Measurements from ENCODE around the gene BPIFA3. TPM values are rescaled to one million over a fixed set of nuclear protein-coding genes. Genes with fewer than 3 reads are reported as not detected.

BPIFA3 gene
- total RNA-seq, 6 experiments from 2014 or later, result not detected

DNA sequence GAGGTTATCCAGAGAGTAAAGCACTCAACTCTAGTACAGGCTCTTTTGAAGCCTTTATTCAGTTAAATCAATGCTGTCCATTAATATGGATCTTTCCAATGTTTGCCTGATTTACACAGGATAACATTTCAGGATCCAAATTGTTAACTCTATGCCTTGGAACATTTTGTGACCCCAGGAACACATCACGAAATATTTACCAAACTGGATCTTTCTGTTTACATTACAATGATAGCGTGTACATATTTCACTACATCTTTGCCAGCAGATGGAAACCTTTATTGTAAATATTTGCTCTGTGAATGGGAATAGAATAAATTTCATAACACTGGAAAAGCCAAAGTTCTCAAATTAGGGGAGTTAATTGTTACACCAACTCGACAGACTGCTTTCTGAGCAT lies 25.7 kb upstream of the BPIFA3 start:
- no peaks in the 10 kb centered on the region for H3K27me3 ChIP-seq
- 7% methylated on average over 3 of the region's 3 CpGs for WGBS (ENCODE audit: insufficient coverage, low coverage, low lambda C conversion rate, missing lambda C conversion rate)
- H3K9me3 ChIP-seq, result no peaks in the 10 kb centered on the region
- TF ChIP-seq, protein P1, sequence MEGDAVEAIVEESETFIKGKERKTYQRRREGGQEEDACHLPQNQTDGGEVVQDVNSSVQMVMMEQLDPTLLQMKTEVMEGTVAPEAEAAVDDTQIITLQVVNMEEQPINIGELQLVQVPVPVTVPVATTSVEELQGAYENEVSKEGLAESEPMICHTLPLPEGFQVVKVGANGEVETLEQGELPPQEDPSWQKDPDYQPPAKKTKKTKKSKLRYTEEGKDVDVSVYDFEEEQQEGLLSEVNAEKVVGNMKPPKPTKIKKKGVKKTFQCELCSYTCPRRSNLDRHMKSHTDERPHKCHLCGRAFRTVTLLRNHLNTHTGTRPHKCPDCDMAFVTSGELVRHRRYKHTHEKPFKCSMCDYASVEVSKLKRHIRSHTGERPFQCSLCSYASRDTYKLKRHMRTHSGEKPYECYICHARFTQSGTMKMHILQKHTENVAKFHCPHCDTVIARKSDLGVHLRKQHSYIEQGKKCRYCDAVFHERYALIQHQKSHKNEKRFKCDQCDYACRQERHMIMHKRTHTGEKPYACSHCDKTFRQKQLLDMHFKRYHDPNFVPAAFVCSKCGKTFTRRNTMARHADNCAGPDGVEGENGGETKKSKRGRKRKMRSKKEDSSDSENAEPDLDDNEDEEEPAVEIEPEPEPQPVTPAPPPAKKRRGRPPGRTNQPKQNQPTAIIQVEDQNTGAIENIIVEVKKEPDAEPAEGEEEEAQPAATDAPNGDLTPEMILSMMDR (IDR thresholded peaks at IDR 0.05), result no peak
- no peak for TF ChIP-seq POLR2A (IDR thresholded peaks at IDR 0.05)
- peaks cover 0 to 20% (median 7%) of the 10 kb centered on the region in 4 donors for H3K4me1 ChIP-seq
- DNase-seq (no peak), ATAC-seq (peak; percentile 55 to 86 (median 72))
- H3K27ac ChIP-seq, result no peak overlapping the region
- H3K36me3 ChIP-seq, result no peaks in the 10 kb centered on the region
- H3K4me3 ChIP-seq, result no peak overlapping the region
- intact Hi-C loops (cut with DNase I), result no loop called here

DNA sequence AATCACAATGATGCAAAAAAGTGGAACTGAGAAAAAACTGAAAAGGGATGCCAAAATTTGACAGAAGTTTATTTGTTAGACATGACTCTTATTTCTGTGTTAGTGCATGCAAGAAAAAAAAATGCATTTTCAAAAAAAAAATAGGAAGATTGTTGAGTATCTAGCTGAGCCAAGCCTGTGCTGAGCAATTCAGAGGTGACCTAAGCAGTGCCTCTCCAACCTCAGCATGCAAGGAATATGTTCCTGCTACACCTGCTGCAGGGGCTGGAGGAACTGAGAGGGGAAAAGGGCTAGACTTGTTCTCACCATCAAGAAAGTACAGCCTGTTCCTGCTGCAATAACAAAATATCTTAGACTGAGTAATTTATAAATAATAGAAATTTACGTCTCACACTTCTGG lies 25.2 kb upstream of the BPIFA3 start:
- Histone ChIP-seq H3K9me3 (no peaks in the 10 kb centered on the region), H3K4me1 (peaks cover 0 to 20% (median 7%) of the 10 kb centered on the region in 4 donors), H3K27ac (no peak overlapping the region), H3K27me3 (no peaks in the 10 kb centered on the region), H3K36me3 (no peaks in the 10 kb centered on the region), H3K4me3 (no peak overlapping the region)
- WGBS (ENCODE audit: insufficient coverage, low coverage, low lambda C conversion rate, missing lambda C conversion rate), result 64% methylated on average over 1 of the region's 1 CpG
- TF ChIP-seq, protein P1 (IDR thresholded peaks at IDR 0.05), result no peak
- TF ChIP-seq POLR2A (IDR thresholded peaks at IDR 0.05), result no peak
- DNase-seq (no peak), ATAC-seq (peak; percentile 26 to 45 (median 37))
- intact Hi-C loops (cut with DNase I), result no loop called here

DNA sequence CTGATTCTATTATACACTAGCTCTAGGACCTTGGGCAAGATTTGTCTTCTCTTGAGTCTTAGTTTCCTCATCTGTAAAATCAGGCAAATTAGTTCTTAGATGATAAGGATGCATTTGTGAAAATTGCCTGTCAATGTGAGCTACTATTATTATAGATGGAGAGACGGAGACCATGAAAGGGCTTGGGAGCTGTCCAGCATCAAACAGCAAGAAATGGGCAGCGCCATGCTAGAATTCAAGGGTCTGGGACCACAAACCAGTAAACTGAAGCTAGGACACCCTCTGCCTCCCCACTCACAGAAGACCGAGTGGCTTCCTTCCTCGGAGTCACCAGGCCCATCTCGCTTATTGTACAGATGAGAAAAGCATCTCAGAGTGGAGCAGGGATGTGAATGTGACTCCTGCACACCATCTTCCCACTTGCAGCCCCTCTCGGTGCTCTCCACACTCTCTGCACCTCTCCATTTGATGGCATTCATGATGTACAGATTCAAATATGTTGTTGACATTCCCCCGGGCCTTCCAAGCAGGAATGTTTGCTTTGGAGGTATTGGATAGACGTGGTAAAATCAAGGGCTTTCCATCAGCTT lies 24.1 kb upstream of the BPIFA3 start:
- ATAC-seq (no peak), DNase-seq (no peak)
- WGBS (ENCODE audit: insufficient coverage, low coverage, low lambda C conversion rate, missing lambda C conversion rate), result 61% methylated on average over 8 of the region's 8 CpGs
- Histone ChIP-seq H3K27me3 (no peaks in the 10 kb centered on the region), H3K4me1 (peaks cover 0 to 20% (median 7%) of the 10 kb centered on the region in 4 donors), H3K9me3 (no peaks in the 10 kb centered on the region), H3K27ac (no peak overlapping the region), H3K4me3 (no peak overlapping the region), H3K36me3 (no peaks in the 10 kb centered on the region)
- no peak for TF ChIP-seq POLR2A (IDR thresholded peaks at IDR 0.05)
- TF ChIP-seq, protein P1 (IDR thresholded peaks at IDR 0.05), result no peak
- intact Hi-C loops (cut with DNase I), result no loop called here

DNA sequence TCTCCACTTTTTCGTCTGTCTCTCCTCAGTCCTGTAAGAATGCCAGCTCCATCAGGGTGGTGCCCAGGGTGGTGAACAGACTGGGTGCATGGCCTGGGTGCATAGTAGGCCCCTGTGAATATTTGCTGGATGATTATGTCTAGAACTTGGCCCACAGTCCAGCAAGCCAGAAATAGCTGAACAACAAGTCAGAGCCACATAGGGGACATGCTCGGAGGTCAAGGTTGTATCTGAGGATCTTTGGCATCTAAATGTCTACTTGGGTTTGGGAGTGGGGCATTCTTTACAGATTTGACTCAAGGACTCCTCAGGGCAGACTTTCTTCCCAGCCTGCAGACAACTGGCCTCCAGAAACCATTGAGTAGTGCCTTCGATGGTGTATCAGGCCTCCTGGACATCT lies 18.1 kb upstream of the BPIFA3 start:
- H3K27me3 ChIP-seq, result no peaks in the 10 kb centered on the region
- DNase-seq (no peak), ATAC-seq (no peak)
- no peak overlapping the region for H3K27ac ChIP-seq
- 44% methylated on average over 2 of the region's 3 CpGs for WGBS (ENCODE audit: insufficient coverage, low coverage, low lambda C conversion rate, missing lambda C conversion rate)
- H3K36me3 ChIP-seq, result no peaks in the 10 kb centered on the region
- TF ChIP-seq, protein P1 (IDR thresholded peaks at IDR 0.05), result no peak
- TF ChIP-seq POLR2A (IDR thresholded peaks at IDR 0.05), result no peak
- intact Hi-C loops (cut with DNase I), result no loop called here
- no peaks in the 10 kb centered on the region for H3K9me3 ChIP-seq
- H3K4me3 ChIP-seq, result no peak overlapping the region
- no peaks in the 10 kb centered on the region for H3K4me1 ChIP-seq
